ENCODE measurements around the gene CLCN3. TPM values are rescaled to one million over a fixed set of nuclear protein-coding genes. Genes with fewer than 3 reads are reported as not detected.

CLCN3 gene
- total and polyA plus RNA-seq, 7 donors = 7.9 to 32.3 (median 24.3) TPM

DNA sequence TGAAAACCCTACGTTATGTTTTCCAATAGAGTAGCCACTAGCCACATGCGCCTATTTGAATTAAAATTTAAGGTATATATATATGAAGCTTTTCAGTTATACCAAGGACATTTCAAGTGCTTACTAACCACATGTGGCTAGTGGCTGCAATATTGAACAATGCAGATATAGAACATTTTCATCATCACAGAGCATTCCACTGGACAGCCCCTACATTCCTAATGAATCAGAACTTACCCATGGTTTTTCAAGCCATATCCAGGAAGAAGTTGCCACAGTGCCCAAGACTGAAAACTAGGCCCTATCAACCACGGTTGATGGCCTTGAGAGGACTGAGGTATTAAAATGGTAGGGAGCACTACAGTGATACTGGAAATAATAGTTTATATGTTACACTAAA, 37.7 kb upstream of the CLCN3 start:
- Histone ChIP-seq H3K4me1 (no peaks in the 10 kb centered on the region), H3K9me3 (no peaks in the 10 kb centered on the region), H3K27ac (no peak overlapping the region), H3K27me3 (ENCODE audit: insufficient read depth in 3 of 3, low read length in 2 of 3) (no peaks in the 10 kb centered on the region), H3K36me3 (ENCODE audit: insufficient read depth in 1 of 2, low read depth in 1 of 2) (peaks cover 0 to 70% of the 10 kb centered on the region in 2 donors), H3K4me3 (no peak overlapping the region)
- TF ChIP-seq, protein P1, sequence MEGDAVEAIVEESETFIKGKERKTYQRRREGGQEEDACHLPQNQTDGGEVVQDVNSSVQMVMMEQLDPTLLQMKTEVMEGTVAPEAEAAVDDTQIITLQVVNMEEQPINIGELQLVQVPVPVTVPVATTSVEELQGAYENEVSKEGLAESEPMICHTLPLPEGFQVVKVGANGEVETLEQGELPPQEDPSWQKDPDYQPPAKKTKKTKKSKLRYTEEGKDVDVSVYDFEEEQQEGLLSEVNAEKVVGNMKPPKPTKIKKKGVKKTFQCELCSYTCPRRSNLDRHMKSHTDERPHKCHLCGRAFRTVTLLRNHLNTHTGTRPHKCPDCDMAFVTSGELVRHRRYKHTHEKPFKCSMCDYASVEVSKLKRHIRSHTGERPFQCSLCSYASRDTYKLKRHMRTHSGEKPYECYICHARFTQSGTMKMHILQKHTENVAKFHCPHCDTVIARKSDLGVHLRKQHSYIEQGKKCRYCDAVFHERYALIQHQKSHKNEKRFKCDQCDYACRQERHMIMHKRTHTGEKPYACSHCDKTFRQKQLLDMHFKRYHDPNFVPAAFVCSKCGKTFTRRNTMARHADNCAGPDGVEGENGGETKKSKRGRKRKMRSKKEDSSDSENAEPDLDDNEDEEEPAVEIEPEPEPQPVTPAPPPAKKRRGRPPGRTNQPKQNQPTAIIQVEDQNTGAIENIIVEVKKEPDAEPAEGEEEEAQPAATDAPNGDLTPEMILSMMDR (IDR thresholded peaks at IDR 0.05) = no peak
- ATAC-seq = no peak
- WGBS, 3 donors = 96 to 98% (median 98%) methylated on average over 3 of the region's 3 CpGs
- intact Hi-C loops (cut with DNase I) = no loop called here
- DNase-seq = no peak

DNA sequence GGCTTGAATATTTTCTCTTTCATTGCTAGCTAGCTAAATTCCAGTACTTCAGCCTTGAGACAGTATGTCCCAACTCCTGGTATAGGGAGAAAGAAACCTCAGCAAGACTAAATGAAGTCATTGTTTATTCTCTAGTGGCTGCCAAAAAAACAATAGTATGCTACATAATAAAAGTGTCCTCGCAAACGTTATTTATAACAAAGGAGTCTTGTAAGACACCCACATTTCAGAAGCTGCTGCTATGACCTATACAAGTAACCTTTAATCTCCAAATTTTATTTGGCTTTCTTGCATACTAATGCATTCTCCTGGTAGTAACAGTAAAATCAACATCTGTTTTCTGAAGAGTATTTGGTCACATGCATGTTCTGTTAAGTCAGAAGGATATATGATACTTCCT, 36.8 kb upstream of the CLCN3 start:
- Histone ChIP-seq H3K27ac (no peak overlapping the region), H3K27me3 (ENCODE audit: insufficient read depth in 3 of 3, low read length in 2 of 3) (no peaks in the 10 kb centered on the region), H3K9me3 (no peaks in the 10 kb centered on the region), H3K4me1 (no peaks in the 10 kb centered on the region), H3K36me3 (ENCODE audit: insufficient read depth in 1 of 2, low read depth in 1 of 2) (peaks cover 0 to 78% of the 10 kb centered on the region in 2 donors), H3K4me3 (no peak overlapping the region)
- TF ChIP-seq, protein P1 (IDR thresholded peaks at IDR 0.05) = no peak
- DNase-seq = no peak
- intact Hi-C loops (cut with DNase I) = no loop called here
- ATAC-seq = no peak
- 38 to 50% (median 42%) methylated on average over 2 of the region's 2 CpGs for WGBS, 3 donors

DNA sequence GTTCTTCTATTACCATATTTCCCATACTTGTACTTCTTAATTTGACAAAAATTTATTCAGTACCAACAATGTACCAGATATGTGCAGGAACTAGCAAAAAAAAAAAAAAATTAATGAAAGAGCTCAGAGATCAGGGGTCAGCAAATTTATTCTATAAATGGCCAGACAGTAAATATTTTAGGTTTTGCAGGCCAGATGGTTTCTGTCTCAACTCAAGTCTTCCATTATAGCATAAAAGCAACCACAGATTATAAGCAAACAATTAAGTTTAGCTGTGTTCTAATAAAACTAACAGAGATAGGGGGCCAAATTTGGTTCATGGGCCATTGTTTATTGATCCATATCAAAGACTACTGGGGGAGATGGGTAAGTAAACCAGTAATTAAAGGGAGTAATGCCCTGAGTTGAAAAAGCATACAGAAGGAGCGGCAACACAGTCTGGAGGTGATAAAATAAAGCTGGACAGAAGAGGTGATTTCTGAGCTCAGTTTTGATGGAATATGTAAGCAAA, 27.3 kb upstream of the CLCN3 start:
- Histone ChIP-seq H3K27me3 (ENCODE audit: insufficient read depth in 3 of 3, low read length in 2 of 3) (no peaks in the 10 kb centered on the region), H3K4me1 (no peaks in the 10 kb centered on the region), H3K27ac (no peak overlapping the region), H3K36me3 (ENCODE audit: insufficient read depth in 1 of 2, low read depth in 1 of 2) (peaks cover 0 to 59% of the 10 kb centered on the region in 2 donors), H3K9me3 (no peaks in the 10 kb centered on the region), H3K4me3 (no peak overlapping the region)
- TF ChIP-seq, protein P1 (IDR thresholded peaks at IDR 0.05) = no peak
- intact Hi-C loops (cut with DNase I) = no loop called here
- DNase-seq = no peak
- WGBS, 3 donors = 97 to 100% (median 97%) methylated on average over 1 of the region's 1 CpG
- no peak for ATAC-seq

DNA sequence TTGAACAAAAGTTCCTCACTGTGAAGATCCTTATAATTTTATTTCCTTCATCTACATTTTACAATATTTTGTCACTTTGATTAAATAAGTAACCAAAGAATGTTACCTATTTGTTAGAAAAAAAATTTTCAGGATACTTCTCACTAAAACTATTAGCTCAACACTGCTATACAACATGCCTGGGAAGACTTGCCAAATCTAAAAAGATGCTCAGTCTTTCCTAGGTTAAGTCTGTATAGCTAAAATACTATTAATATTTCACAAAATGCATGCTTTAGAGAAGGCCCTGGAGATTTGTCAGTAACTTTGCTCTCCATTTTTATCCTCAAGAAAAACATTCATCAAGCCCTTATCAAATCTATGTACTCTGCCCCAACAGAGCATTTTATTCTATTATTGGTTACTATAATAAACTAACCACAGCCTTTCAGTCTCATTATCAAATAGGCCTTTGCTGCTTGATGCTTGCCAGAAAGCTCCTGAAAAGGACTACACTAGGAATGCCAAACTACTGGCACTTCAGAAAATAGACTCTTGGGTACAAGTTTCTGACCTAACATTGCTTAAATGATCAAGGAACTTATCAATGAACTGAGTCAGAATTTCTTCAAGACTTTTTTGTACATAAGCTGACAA, 25.7 kb upstream of the CLCN3 start:
- Histone ChIP-seq H3K4me1 (no peaks in the 10 kb centered on the region), H3K4me3 (no peak overlapping the region), H3K36me3 (ENCODE audit: insufficient read depth in 1 of 2, low read depth in 1 of 2) (peaks cover 0 to 54% of the 10 kb centered on the region in 2 donors), H3K9me3 (no peaks in the 10 kb centered on the region), H3K27ac (no peak overlapping the region), H3K27me3 (ENCODE audit: insufficient read depth in 3 of 3, low read length in 2 of 3) (no peaks in the 10 kb centered on the region)
- TF ChIP-seq, protein P1 (IDR thresholded peaks at IDR 0.05) = no peak
- ATAC-seq = no peak
- intact Hi-C loops (cut with DNase I) = no loop called here
- DNase-seq = no peak

Data from psoas muscle (tissue), 8 donors.